K562 (cell line): ENCODE results near the gene RRAS. TPM values are rescaled to one million over a fixed set of nuclear protein-coding genes. Genes with fewer than 3 reads are reported as not detected.

Experiments
- ADNP ChIP-seq: fragments of 200-800 bp; sonication (Bioruptor generic); IDR thresholded peaks from 2 replicates; pipeline ENCODE4 v1.6.1; 2016; ENCODE audit warnings: missing genetic modification characterization, missing compliant biosample characterization
- CBX3 ChIP-seq, 2 experiments: IDR thresholded peaks; 1 replicate in 1 of 2; 2 replicates in 1 of 2; pipeline ENCODE4 v1.6.1; 2012; ENCODE audit warnings: inconsistent platforms in 2 of 2, low read length in 2 of 2, borderline replicate concordance in 1 of 2, control low read depth in 1 of 2
- CREB1 ChIP-seq, 2 experiments: sonication (generic) in 1 of 2; formaldehyde crosslinking in 1 of 2; IDR thresholded peaks; 2 replicates each; pipeline versions ENCODE4 v1.6.1 to v1.8.0; 2012 to 2022; ENCODE audit warnings: inconsistent platforms in 1 of 2, mild to moderate bottlenecking in 1 of 2, missing genetic modification reagents in 1 of 2, moderate library complexity in 1 of 2
- DPF2 ChIP-seq: fragments of 450-650 bp; IDR thresholded peaks from 2 replicates; pipeline ENCODE4 v1.6.1; 2016
- ELF4 ChIP-seq: fragments of 450-650 bp; formaldehyde crosslinking; IDR thresholded peaks from 2 replicates; pipeline ENCODE4 v1.4.0; 2022; ENCODE audit warnings: missing genetic modification characterization
- ETV1 ChIP-seq: fragments of 450-650 bp; conservative IDR thresholded peaks from 2 replicates; pipeline ENCODE4 v1.6.1; 2016; ENCODE audit warnings: missing genetic modification characterization, control low read depth, low read depth, missing compliant biosample characterization
- HDAC8 ChIP-seq: fragments of 450-650 bp; IDR thresholded peaks from 2 replicates; pipeline ENCODE4 v1.6.1; 2016; ENCODE audit warnings: mild to moderate bottlenecking, missing genetic modification characterization, moderate library complexity, missing compliant biosample characterization
- HMG20A ChIP-seq: fragments of 450-650 bp; formaldehyde crosslinking; conservative IDR thresholded peaks from 2 replicates; pipeline ENCODE4 v1.4.0; 2020; ENCODE audit warnings: mild to moderate bottlenecking, mixed read lengths
- HNRNPL ChIP-seq: fragments of 200-400 bp; formaldehyde crosslinking; IDR thresholded peaks from 2 replicates; pipeline ENCODE4 v1.6.1; 2017; ENCODE audit warnings: low read depth, mild to moderate bottlenecking, low read length
- JUND ChIP-seq, 2 experiments: IDR thresholded peaks; 2 replicates in 1 of 2; 3 replicates in 1 of 2; pipeline ENCODE4 v1.6.1; 2011; ENCODE audit warnings: borderline replicate concordance in 2 of 2, low read depth in 2 of 2, low read length in 2 of 2, improper control_type of control experiment in 1 of 2, missing biosample characterization in 1 of 2, missing genetic modification characterization in 1 of 2, missing genetic modification reagents in 1 of 2
- NCOA1 ChIP-seq: fragments of 450-650 bp; IDR thresholded peaks from 2 replicates; pipeline ENCODE4 v1.6.1; 2016; ENCODE audit warnings: low read depth
- NELFE ChIP-seq: IDR thresholded peaks from 2 replicates; pipeline ENCODE4 v1.6.1; 2011; ENCODE audit warnings: mild to moderate bottlenecking; ENCODE audit not compliant: insufficient read depth, insufficient read length
- NFYB ChIP-seq: IDR thresholded peaks from 2 replicates; pipeline ENCODE4 v1.6.1; 2011; ENCODE audit warnings: mild to moderate bottlenecking, moderate library complexity; ENCODE audit not compliant: insufficient read length; ENCODE audit errors: extremely low read depth
- RCOR1 ChIP-seq, 2 experiments: IDR thresholded peaks; 2 replicates each; pipeline ENCODE4 v1.6.1; 2012; ENCODE audit warnings: low read depth in 2 of 2, low read length in 2 of 2, borderline replicate concordance in 1 of 2, improper control_type of control experiment in 1 of 2
- SMAD4 ChIP-seq: fragments of 250-450 bp; sonication (Bioruptor Pico); conservative IDR thresholded peaks from 2 replicates; pipeline ENCODE4 v1.8.0; 2021; ENCODE audit warnings: inconsistent platforms, mild to moderate bottlenecking, moderate library complexity
- SMARCA5 ChIP-seq: fragments of 450-650 bp; IDR thresholded peaks from 2 replicates; pipeline ENCODE4 v1.6.1; 2016
- SMARCE1 ChIP-seq: fragments of 450-650 bp; IDR thresholded peaks from 2 replicates; pipeline ENCODE4 v1.7.1; 2016; ENCODE audit warnings: mild to moderate bottlenecking
- SNRNP70 ChIP-seq: fragments of 200-400 bp; formaldehyde crosslinking; optimal IDR thresholded peaks from 2 replicates; pipeline ENCODE3; 2017; ENCODE audit warnings: low read depth, low read length
- SP2 ChIP-seq: IDR thresholded peaks from 2 replicates; pipeline ENCODE4 v1.6.1; 2011; ENCODE audit warnings: mild to moderate bottlenecking, low read depth, low read length, moderate library complexity; ENCODE audit not compliant: poor library complexity, severe bottlenecking; ENCODE audit errors: extremely low read depth
- SRF ChIP-seq, 2 experiments: fragments of 250-450, 450-650 bp in 1 of 2; sonication (Bioruptor Pico) in 1 of 2; sonication (generic) in 1 of 2; formaldehyde crosslinking; IDR thresholded peaks; 2 replicates each; pipeline versions ENCODE4 v1.5.0 to v1.5.1; 2020 to 2022; ENCODE audit warnings: mild to moderate bottlenecking in 1 of 2, missing genetic modification reagents in 1 of 2
- TAF1 ChIP-seq: IDR thresholded peaks from 2 replicates; pipeline ENCODE4 v1.6.1; 2011; ENCODE audit warnings: mild to moderate bottlenecking, low read length, moderate library complexity; ENCODE audit not compliant: insufficient read depth, control insufficient read depth, severe bottlenecking; ENCODE audit errors: extremely low read depth
- ZNF41 ChIP-seq: fragments of 250-450 bp; sonication (Bioruptor Pico); conservative IDR thresholded peaks from 2 replicates; pipeline ENCODE4 v1.4.0; 2020; ENCODE audit warnings: mild to moderate bottlenecking
- ZNF511 ChIP-seq: sonication (generic); formaldehyde crosslinking; IDR thresholded peaks from 2 replicates; pipeline ENCODE4 v1.8.0; 2022; ENCODE audit warnings: mild to moderate bottlenecking, missing genetic modification reagents
- ZNF668 ChIP-seq: fragments of 250-450 bp; sonication (Bioruptor Pico); IDR thresholded peaks from 2 replicates; pipeline ENCODE4 v1.8.0; 2022; ENCODE audit warnings: mild to moderate bottlenecking, inconsistent platforms
- ZNF717 ChIP-seq: fragments of 250-450 bp; sonication (Bioruptor Pico); IDR thresholded peaks from 2 replicates; pipeline ENCODE4 v1.5.0; 2021
- ZNF778 ChIP-seq: fragments of 450-650 bp; formaldehyde crosslinking; IDR thresholded peaks from 2 replicates; pipeline ENCODE4 v1.4.0; 2020; ENCODE audit warnings: mild to moderate bottlenecking, moderate library complexity
- ZSCAN32 ChIP-seq: fragments of 450-650 bp; formaldehyde crosslinking; IDR thresholded peaks from 2 replicates; pipeline ENCODE4 v1.4.0; 2020; ENCODE audit warnings: mild to moderate bottlenecking, moderate library complexity
- polyA plus RNA-seq, 8 experiments: library from polyadenylated mRNA; depleted of rRNA in 4 of 8; stranded (reverse) in 5 of 8; unstranded in 3 of 8; fragments of >200 nt; fragmentation: Nextera tagmentation in 2 of 8; fragmentation: Illumina TruSeq in 1 of 8; extraction: Ambion mirVana in 2 of 8; extraction: Trizol in 1 of 8; gene quantifications; 2 replicates each; pipeline versions ENCODE4 v1.2.1 to v1.2.3, GENCODE V29; 2011 to 2014; ENCODE audit warnings: inconsistent platforms in 1 of 8, missing spikeins in 1 of 8
- total RNA-seq, 7 experiments: library from RNA; depleted of rRNA in 6 of 7; stranded (reverse); fragments of >200 nt in 6 of 7; fragmentation: Illumina TruSeq in 2 of 7; extraction: Trizol in 2 of 7; gene quantifications; 2 replicates each; pipeline versions ENCODE4 v1.2.1 to v1.2.3, GENCODE V29; 2011 to 2021; ENCODE audit warnings: low replicate concordance in 1 of 7

RRAS gene
- total and polyA plus RNA-seq, 9 of the 15 experiments (the other 6 are each of a cell fraction or from before 2014, with no cell fraction given) = 0.70 to 17.3 (median 8.2) TPM

DNA sequence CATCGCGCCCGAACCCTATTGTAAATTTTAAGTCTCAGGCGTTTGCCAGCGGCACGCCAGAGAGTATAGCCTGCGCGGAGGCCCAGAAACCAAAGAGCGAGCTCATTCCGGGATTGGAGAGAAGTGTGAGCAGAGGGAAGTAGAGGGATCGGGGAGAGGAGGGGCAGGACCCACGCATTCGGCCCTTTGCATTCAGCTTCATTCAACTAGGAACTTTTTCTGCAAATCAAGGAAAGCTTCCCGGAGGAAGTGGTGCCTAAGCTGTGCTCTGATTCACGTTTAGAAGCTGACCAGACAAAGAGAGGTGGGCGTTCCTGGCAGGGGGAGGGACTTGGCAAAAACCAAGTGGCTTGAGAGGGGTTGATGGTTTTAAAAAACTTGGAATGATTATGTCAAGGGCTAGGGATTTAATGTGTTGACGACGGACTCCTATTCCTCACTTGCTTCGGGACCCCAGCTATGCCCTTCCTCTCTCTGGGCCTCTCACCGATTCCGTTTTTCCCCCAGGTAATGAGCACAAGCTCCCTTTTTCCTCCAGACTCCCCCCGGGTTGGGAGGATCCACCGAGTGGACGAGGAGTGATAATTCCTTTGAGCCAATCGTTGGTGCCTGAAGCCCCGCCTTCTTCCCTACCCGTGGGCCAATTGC, 36.3 kb upstream of the RRAS start (continued):
- TF ChIP-seq JUND (IDR thresholded peaks at IDR 0.05; ENCODE audit: borderline replicate concordance, low read depth, low read length) (peak; percentile 95), JUND (tag; IDR thresholded peaks at IDR 0.05; ENCODE audit: borderline replicate concordance, low read depth, low read length) (peak; percentile 80; the same call in 2 of the 3 replicates), ADNP (tag) (peak; percentile 98), ZNF511 (CRISPR knock-in tag) (no peak; the same call in 1 of the 2 replicates), RCOR1 (IDR thresholded peaks at IDR 0.05; ENCODE audit: borderline replicate concordance in 1 of 2, low read depth in 2 of 2, low read length in 2 of 2) (peak; percentile 82 to 97), HNRNPL (no peak), NFYB (no peak), HDAC8 (no peak), ZNF778 (CRISPR knock-in tag) (no peak), SNRNP70 (no peak), SP2 (peak; percentile 45), DPF2 (no peak; the same call in 1 of the 2 replicates), ZSCAN32 (CRISPR knock-in tag) (no peak), SMARCA5 (peak; percentile 98), ZNF717 (CRISPR knock-in tag) (no peak), ETV1 (tag) (no peak), SMAD4 (0 out of 2 replicates have a peak, but pooled peaks have one; percentile 33), ZNF41 (no peak), HMG20A (no peak), NCOA1 (peak; percentile 55; the same call in 1 of the 2 replicates), SMARCE1 (no peak), ELF4 (no peak), CBX3 (IDR thresholded peaks at IDR 0.05; ENCODE audit: borderline replicate concordance in 1 of 2, low read length in 2 of 2) (peak in 1 of 2 experiments; percentile 56; a peak in 1 of 3 replicates), CREB1 (IDR thresholded peaks at IDR 0.05) (no peak), CREB1 (CRISPR knock-in tag; IDR thresholded peaks at IDR 0.05) (no peak), SRF (CRISPR knock-in tag; IDR thresholded peaks at IDR 0.05) (no peak), TAF1 (peak; percentile 76), ZNF668 (CRISPR knock-in tag) (no peak), NELFE (no peak)
